Heart right ventricle (tissue), 16 donors: Measurements from ENCODE around the gene C16orf86. TPM values are rescaled to one million over a fixed set of nuclear protein-coding genes. Genes with fewer than 3 reads are reported as not detected.

Experiments used
- ATAC-seq, 8 donors: fragments of 200-7000 bp; cut with Tn5 transposase; one replicate each; pipeline ENCODE4 v1.9.1; 2020; ENCODE audit warnings: mild to moderate bottlenecking in 8 of 8, moderate library complexity in 8 of 8, moderate number of reproducible peaks in 1 of 8
- DNase-seq, 2 donors: peaks; one replicate each; pipeline ENCODE4 v3.0.0-alpha.2; 2020
- H3K27ac ChIP-seq, 10 donors: fragments of 200-600 bp; sonication (generic) in 2 of 10; one replicate each; pipeline versions ENCODE4 v1.5.0 to v1.8.0; 2020 to 2022; ENCODE audit warnings: mild to moderate bottlenecking in 3 of 10
- H3K27me3 ChIP-seq, 7 donors: fragments of 200-600 bp; one replicate each; pipeline ENCODE4 v1.8.0; 2021 to 2022; ENCODE audit warnings: mild to moderate bottlenecking in 2 of 7
- H3K36me3 ChIP-seq, 9 donors: fragments of 200-600 bp; sonication (generic) in 1 of 9; one replicate each; pipeline versions ENCODE4 v1.5.0 to v1.8.0; 2020 to 2022; ENCODE audit warnings: mild to moderate bottlenecking in 2 of 9
- H3K4me1 ChIP-seq, 9 donors: fragments of 200-600 bp; sonication (generic) in 1 of 9; one replicate each; pipeline versions ENCODE4 v1.5.0 to v1.8.0; 2020 to 2022; ENCODE audit warnings: mild to moderate bottlenecking in 4 of 9
- H3K4me3 ChIP-seq, 10 donors: fragments of 200-600 bp; sonication (generic) in 2 of 10; one replicate each; pipeline versions ENCODE4 v1.5.0 to v1.8.0; 2020 to 2022; ENCODE audit warnings: mild to moderate bottlenecking in 7 of 10, moderate library complexity in 2 of 10
- H3K9me3 ChIP-seq, 11 donors: fragments of 200-600 bp in 10 of 11; sonication (generic) in 2 of 11; one replicate each; pipeline versions ENCODE4 v1.5.0 to v1.8.0; 2013 to 2022; ENCODE audit warnings: mild to moderate bottlenecking in 2 of 11, control low read depth in 1 of 11, moderate library complexity in 1 of 11
- CTCF ChIP-seq, 9 donors: fragments of 200-600 bp; sonication (generic) in 2 of 9; IDR thresholded peaks; one replicate each; pipeline versions ENCODE4 v1.5.0 to v1.8.0; 2021 to 2022; ENCODE audit warnings: antibody characterized with exemption in 9 of 9, mild to moderate bottlenecking in 5 of 9, moderate library complexity in 1 of 9
- WGBS, 2 donors: extraction: QIAGEN DNeasy Blood & Tissue Kit; methylation state at CpG; one replicate each; pipeline ENCODE4 v1.1.7; 2013; ENCODE audit warnings: inconsistent platforms in 1 of 2; 5-methylcytosine and 5-hydroxymethylcytosine counted together
- intact Hi-C, 10 donors: fragments of 100-400 bp; cut with DNase I; formaldehyde crosslinking; loops; one replicate each; pipeline versions ENCODE4 v1.11.1 to v1.14.2; 2022
- polyA plus RNA-seq, 2 donors: library from polyadenylated mRNA; stranded (reverse); fragments of 200-250 nt; gene quantifications; one replicate each; pipeline ENCODE4 v1.2.3, GENCODE V29; 2013
- total RNA-seq, 10 donors: library from RNA; stranded (reverse); fragmentation: NEBNext Ultra II Directional in 3 of 10; extraction: Animal tissue kit (Norgen Biotek cat#: 25700) in 3 of 10; gene quantifications; one replicate each; pipeline versions ENCODE4 v1.2.1 to v1.2.4, GENCODE V29; 2021 to 2023
- donor health status: Arrhythmogenic right ventricular cardiomyopathy.
- donor health status: ischemic (EF 13 %, LVEDD 7.1; RV severe dilation, severe dysfunction).
- donor health status: healthy with polysubstance abuse.
- donor health status: DM: no; HTN: yes; CAD: no.
- donor health status: DM: no; HTN: no; CAD: no.
- donor health status: ischemic (EF 25% LVEDD 6.9; RV normal size, moderate dysfunction).
- donor health status: ischemic (EF 25% LVEDD 5.7; RV mildly dilated, moderate dysfunction).
- donor health status: healthy.
- donor health status: DM: yes; HTN: yes; CAD: no.
- donor health status: Ischemic cardiomyopathy.
- donor health status: ischemic (EF 35%, LVEDD 5.7; RV mildly dilated, moderate dysfunction).
- donor health status: nonischemic (EF 11% LVEDD 7.7; RV severe dilation, severe dysfunction).
- donor health status: DM: yes; HTN: yes; CAD: no.
- donor health status: PGD.
- donor health status: ischemic (EF 29% LVEDD 5.4; RV normal size, mild dysfunction).
- donor health status: nonischemic (EF 23%, LVEDD 6.1; RV moderate dilation, normal function).

Gene C16orf86
- total and polyA plus RNA-seq, 12 donors = 2.6 to 5.6 (median 3.9) TPM

GRCh38 chr16:67659675-67660563 is 6.7 kb upstream of the C16orf86 start, which contains the start of gene ACD:
Gene ACD, minus strand, starts transcription at chr16:67660260. Its CDS starts 40 bp downstream, at chr16:67660220.
- Histone ChIP-seq H3K4me1 (peaks cover 11 to 23% (median 19%) of the 10 kb centered on the region in 9 donors), H3K27me3 (peaks cover 0 to 12% (median 6%) of the 10 kb centered on the region in 7 donors), H3K36me3 (peaks cover 0 to 43% (median 0%) of the 10 kb centered on the region in 9 donors), H3K27ac (peak within 1 kb of the TSS; percentile 77 to 97 (median 90)), H3K9me3 (no peaks in the 10 kb centered on the region), H3K4me3 (peak within 1 kb of the TSS; percentile 60 to 95 (median 82))
- 1% methylated on average over 79 to 83 of the region's 83 CpGs for WGBS, 2 donors
- ATAC-seq = peak; percentile 90 to 97 (median 94)
- TF ChIP-seq CTCF (IDR thresholded peaks at IDR 0.05) = no peak
- intact Hi-C loops = loop anchor here in 4 of 10 donors (1.0 to 10.0 kb wide), 6 partner anchors 95 to 165 kb away; partner anchors contain the start of gene CTCF (in 4 of the 4)
- DNase-seq = peak; percentile 88 to 92

- peaks cover 0 to 44% (median 0%) of the 10 kb centered on the region in 9 donors for H3K36me3 ChIP-seq
- no peak for TF ChIP-seq CTCF (IDR thresholded peaks at IDR 0.05)
- intact Hi-C loops = loop anchor here in 3 of 10 donors (1.0 to 10.0 kb wide), 5 partner anchors 98 to 166 kb away; partner anchors contain the start of gene CTCF (in 3 of the 3)
- WGBS, 2 donors = 0 to 1% methylated on average over 48 of the region's 48 CpGs
- H3K27ac ChIP-seq = peak within 1 kb of the TSS; percentile 77 to 97 (median 90)
- H3K9me3 ChIP-seq = no peaks in the 10 kb centered on the region
- H3K4me3 ChIP-seq = peak within 1 kb of the TSS; percentile 60 to 95 (median 82)
- peaks cover 0 to 6% (median 0%) of the 10 kb centered on the region in 7 donors for H3K27me3 ChIP-seq
- peaks cover 14 to 28% (median 21%) of the 10 kb centered on the region in 9 donors for H3K4me1 ChIP-seq
- peak; percentile 81 to 97 (median 92) for ATAC-seq
- DNase-seq = peak; percentile 95 to 96
Observed at GRCh38 chr16:67660564-67661028, 6.0 kb upstream of the C16orf86 start, which contains the start of gene PARD6A. Gene PARD6A, plus strand, starts transcription at chr16:67660960. Its CDS starts 79 bp downstream, at chr16:67661039.

GRCh38 chr16:67661101-67661761 is 5.4 kb upstream of the C16orf86 start:
- TF ChIP-seq CTCF (IDR thresholded peaks at IDR 0.05) = no peak
- Histone ChIP-seq H3K9me3 (no peaks in the 10 kb centered on the region), H3K27me3 (peaks cover 0 to under 1% (median 0%) of the 10 kb centered on the region in 7 donors), H3K4me1 (peaks cover 17 to 34% (median 28%) of the 10 kb centered on the region in 9 donors), H3K27ac (peak overlapping the region; percentile 60 to 97 (median 82)), H3K36me3 (peaks cover 0 to 44% (median 0%) of the 10 kb centered on the region in 9 donors), H3K4me3 (peak overlapping the region; percentile 6 to 95 (median 82))
- ATAC-seq (no peak), DNase-seq (peak in 1 of 2 donors; percentile 22)
- intact Hi-C loops = loop anchor here in 2 of 10 donors (2.0 to 10.0 kb wide), 4 partner anchors 98 to 166 kb away; partner anchors contain the start of gene CTCF (in 2 of the 2)
- WGBS, 2 donors = 13 to 17% methylated on average over 38 to 39 of the region's 39 CpGs
